Right cardiac atrium (tissue), 5 donors: ENCODE measurements around the gene OR5AU1. TPM values are rescaled to one million over a fixed set of nuclear protein-coding genes. Genes with fewer than 3 reads are reported as not detected.

Source experiments
- ATAC-seq, 2 donors: fragments of 200-7000 bp; cut with Tn5 transposase; one replicate each; pipeline versions ENCODE4 v1.8.0 to v1.9.1; 2020; ENCODE audit warnings: moderate library complexity in 2 of 2, mild to moderate bottlenecking in 1 of 2
- DNase-seq, 3 donors: peaks; one replicate each; pipeline ENCODE4 v3.0.0-alpha.2; 2020
- H3K27ac ChIP-seq: one replicate; pipeline ENCODE4 v1.5.1; 2013; ENCODE audit warnings: mild to moderate bottlenecking, low read length, control low read depth, moderate library complexity
- H3K27me3 ChIP-seq: one replicate; pipeline ENCODE4 v1.6.1; 2013; ENCODE audit not compliant: control insufficient read depth, insufficient read depth
- H3K4me1 ChIP-seq: one replicate; pipeline ENCODE4 v1.6.1; 2013; ENCODE audit warnings: low read length; ENCODE audit not compliant: control insufficient read depth, insufficient read depth
- H3K4me3 ChIP-seq: one replicate; pipeline ENCODE4 v1.5.1; 2013; ENCODE audit warnings: low read length, control low read depth
- H3K9me3 ChIP-seq: one replicate; pipeline ENCODE4 v1.6.1; 2013; ENCODE audit warnings: low read length; ENCODE audit not compliant: control insufficient read depth
- WGBS: extraction: QIAGEN DNeasy Blood & Tissue Kit; methylation state at CpG from one replicate; pipeline ENCODE4 v1.1.7; 2013; 5-methylcytosine and 5-hydroxymethylcytosine counted together
- intact Hi-C, 4 donors: fragments of 100-400 bp; cut with DNase I; formaldehyde crosslinking; loops; one replicate each; pipeline versions ENCODE4 v1.11.0 to v1.14.0; 2022 to 2023
- polyA plus RNA-seq: library from polyadenylated mRNA; stranded (reverse); fragments of 200-250 nt; gene quantifications from one replicate; pipeline ENCODE4 v1.2.3, GENCODE V29; 2013
- total RNA-seq, 4 donors: library from RNA; stranded (reverse); fragmentation: NEBNext Ultra II Directional; extraction: Animal tissue kit (Norgen Biotek cat#: 25700); gene quantifications; one replicate each; pipeline ENCODE4 v1.2.1, GENCODE V29; 2021
- donor health status: healthy with polysubstance abuse.
- donor health status: DM: no; HTN: yes; CAD: no.
- donor health status: DM: no; HTN: no; CAD: no.
- donor health status: DM: no; HTN: yes; CAD: no; lungs with severe emphysema.
- donor health status: DM: yes; HTN: yes; CAD: no.

OR5AU1 gene
- total and polyA plus RNA-seq, 5 donors: not detected

- 32% methylated on average over 1 of the region's 1 CpG for WGBS
Measured at GRCh38 chr14:21133901-21134300, 22.0 kb downstream of the OR5AU1 start.

GRCh38 chr14:21123429-21123828 lies 32.4 kb downstream of the OR5AU1 start:
- no peak overlapping the region for H3K27ac ChIP-seq
- H3K9me3 ChIP-seq: no peaks in the 10 kb centered on the region
- no peaks in the 10 kb centered on the region for H3K4me1 ChIP-seq
- ATAC-seq (no peak), DNase-seq (no peak)
- no peaks in the 10 kb centered on the region for H3K27me3 ChIP-seq
- intact Hi-C loops: no loop called here
- no peak overlapping the region for H3K4me3 ChIP-seq
- 86% methylated on average over 1 of the region's 1 CpG for WGBS

More at GRCh38 chr14:21133901-21134300, 22.0 kb downstream of the OR5AU1 start:
- no peak overlapping the region for H3K4me3 ChIP-seq
- intact Hi-C loops: no loop called here
- no peak for DNase-seq
- no peaks in the 10 kb centered on the region for H3K4me1 ChIP-seq
- no peak for ATAC-seq
- no peaks in the 10 kb centered on the region for H3K9me3 ChIP-seq
- no peaks in the 10 kb centered on the region for H3K27me3 ChIP-seq
- no peak overlapping the region for H3K27ac ChIP-seq

GRCh38 chr14:21121122-21121521 lies 34.7 kb downstream of the OR5AU1 start:
- WGBS: 88% methylated on average over 1 of the region's 1 CpG
- no peaks in the 10 kb centered on the region for H3K4me1 ChIP-seq
- no peaks in the 10 kb centered on the region for H3K9me3 ChIP-seq
- intact Hi-C loops: no loop called here
- H3K27ac ChIP-seq: no peak overlapping the region
- no peaks in the 10 kb centered on the region for H3K27me3 ChIP-seq
- DNase-seq: no peak
- no peak overlapping the region for H3K4me3 ChIP-seq
- ATAC-seq: no peak

GRCh38 chr14:21120686-21121085 lies 35.2 kb downstream of the OR5AU1 start:
- Histone ChIP-seq H3K27me3 (no peaks in the 10 kb centered on the region), H3K27ac (no peak overlapping the region), H3K4me3 (no peak overlapping the region), H3K4me1 (no peaks in the 10 kb centered on the region), H3K9me3 (no peaks in the 10 kb centered on the region)
- DNase-seq (no peak), ATAC-seq (no peak)
- intact Hi-C loops: no loop called here
- WGBS: 72% methylated on average over 6 of the region's 6 CpGs

DNA sequence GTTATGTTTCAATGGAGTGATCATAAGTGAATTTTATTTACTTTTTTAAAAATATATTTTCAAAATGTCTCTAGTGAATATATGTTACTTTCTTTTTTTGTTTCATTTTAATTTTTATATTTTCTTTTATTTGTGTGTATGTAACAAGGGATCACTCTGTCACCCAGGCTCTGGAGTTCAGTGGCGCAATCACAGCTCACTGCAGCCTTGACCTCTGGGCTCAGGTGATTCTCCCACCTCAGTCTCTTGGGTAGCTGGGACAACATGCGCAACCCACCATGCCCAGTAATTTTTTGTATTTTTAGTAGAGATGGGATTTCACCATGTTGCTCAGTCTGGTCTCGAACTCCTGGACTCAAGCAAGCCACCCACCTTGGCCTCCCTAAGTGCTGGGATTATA lies 36.9 kb downstream of the OR5AU1 start:
- Histone ChIP-seq H3K27me3 (no peaks in the 10 kb centered on the region), H3K4me3 (no peak overlapping the region), H3K9me3 (no peaks in the 10 kb centered on the region), H3K27ac (no peak overlapping the region), H3K4me1 (no peaks in the 10 kb centered on the region)
- intact Hi-C loops: no loop called here
- 92% methylated on average over 3 of the region's 3 CpGs for WGBS
- ATAC-seq: no peak
- DNase-seq: no peak

- ATAC-seq: no peak
- no peak for DNase-seq
- intact Hi-C loops: no loop called here
- no peaks in the 10 kb centered on the region for H3K9me3 ChIP-seq
- H3K4me1 ChIP-seq: no peaks in the 10 kb centered on the region
- no peaks in the 10 kb centered on the region for H3K27me3 ChIP-seq
- no peak overlapping the region for H3K27ac ChIP-seq
- H3K4me3 ChIP-seq: no peak overlapping the region
- WGBS: 97% methylated on average over 2 of the region's 2 CpGs
Measured at GRCh38 chr14:21113369-21113768, 42.5 kb downstream of the OR5AU1 start.

- ATAC-seq (no peak), DNase-seq (no peak)
- Histone ChIP-seq H3K4me3 (no peak overlapping the region), H3K4me1 (no peaks in the 10 kb centered on the region), H3K9me3 (no peaks in the 10 kb centered on the region), H3K27me3 (no peaks in the 10 kb centered on the region), H3K27ac (no peak overlapping the region)
- 84% methylated on average over 4 of the region's 4 CpGs for WGBS
- intact Hi-C loops: no loop called here
Measured at GRCh38 chr14:21112255-21112654, 43.6 kb downstream of the OR5AU1 start.

DNA sequence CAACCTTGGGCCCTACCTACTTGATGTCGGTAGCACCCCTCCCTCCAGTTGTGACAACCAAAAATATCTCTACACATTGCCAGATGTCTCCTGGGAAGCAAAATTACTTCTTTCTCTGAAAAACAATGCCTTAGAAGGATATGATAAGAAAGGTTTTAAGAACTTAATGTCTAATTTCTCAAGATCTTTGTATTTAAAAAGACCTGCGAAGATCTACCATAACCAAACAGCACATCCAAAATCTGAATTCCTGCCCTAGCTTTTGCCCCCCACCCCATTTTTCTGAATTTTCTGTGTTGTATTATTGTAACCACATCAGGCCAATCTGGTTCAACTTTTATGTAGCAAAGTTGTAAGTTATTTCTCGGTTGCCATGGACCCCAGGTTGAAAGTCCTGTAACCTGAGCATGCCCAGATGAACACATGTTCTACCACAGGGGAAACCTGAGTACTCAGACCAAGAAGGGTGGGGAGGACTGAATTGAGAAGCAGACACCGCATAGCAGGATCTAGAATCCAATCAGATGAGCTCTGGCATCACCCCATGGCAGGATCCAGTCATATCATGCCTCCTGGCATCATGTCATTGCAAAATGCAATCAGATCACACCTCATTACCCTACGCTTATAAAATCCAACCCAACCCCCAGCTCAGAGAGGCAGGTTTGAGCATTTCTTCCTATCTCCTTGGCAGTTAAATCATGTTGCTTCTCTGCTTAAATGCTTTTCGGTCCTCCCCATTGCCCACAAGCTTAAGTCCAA lies 46.3 kb downstream of the OR5AU1 start:
- no peak overlapping the region for H3K27ac ChIP-seq
- WGBS: 83% methylated on average over 6 of the region's 6 CpGs
- no peak overlapping the region for H3K4me3 ChIP-seq
- intact Hi-C loops: loop anchor here in 1 of 4 donors (5.0 kb wide), 1 partner anchor 42 kb away; no protein-coding TSS in a partner anchor
- ATAC-seq: no peak
- DNase-seq: no peak
- H3K4me1 ChIP-seq: no peaks in the 10 kb centered on the region
- no peaks in the 10 kb centered on the region for H3K9me3 ChIP-seq
- H3K27me3 ChIP-seq: no peaks in the 10 kb centered on the region

DNA sequence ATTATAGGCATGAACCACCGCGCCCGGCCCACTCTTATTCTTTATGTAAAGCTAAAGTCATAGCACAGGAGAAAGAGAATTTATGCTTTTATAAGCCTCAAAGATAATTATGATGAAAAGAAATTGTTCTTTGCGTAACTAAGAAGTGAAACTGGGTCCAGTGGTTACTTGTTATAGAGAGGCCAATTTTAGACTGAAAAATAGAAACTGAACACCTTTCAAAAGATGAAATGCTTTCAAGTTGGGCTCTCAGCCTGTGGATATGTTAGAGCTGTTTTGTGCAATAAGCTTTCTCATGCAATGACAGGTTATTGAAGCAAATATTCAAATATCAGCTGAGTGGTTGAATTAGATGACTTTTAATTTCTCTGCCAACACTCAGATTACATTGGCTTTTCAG lies 47.1 kb downstream of the OR5AU1 start:
- intact Hi-C loops: loop anchor here in 1 of 4 donors (5.0 kb wide), 1 partner anchor 41 kb away; no protein-coding TSS in a partner anchor
- no peak for DNase-seq
- Histone ChIP-seq H3K4me1 (no peaks in the 10 kb centered on the region), H3K27me3 (no peaks in the 10 kb centered on the region), H3K9me3 (no peaks in the 10 kb centered on the region), H3K4me3 (no peak overlapping the region), H3K27ac (no peak overlapping the region)
- ATAC-seq: no peak
- 95% methylated on average over 4 of the region's 4 CpGs for WGBS

DNA sequence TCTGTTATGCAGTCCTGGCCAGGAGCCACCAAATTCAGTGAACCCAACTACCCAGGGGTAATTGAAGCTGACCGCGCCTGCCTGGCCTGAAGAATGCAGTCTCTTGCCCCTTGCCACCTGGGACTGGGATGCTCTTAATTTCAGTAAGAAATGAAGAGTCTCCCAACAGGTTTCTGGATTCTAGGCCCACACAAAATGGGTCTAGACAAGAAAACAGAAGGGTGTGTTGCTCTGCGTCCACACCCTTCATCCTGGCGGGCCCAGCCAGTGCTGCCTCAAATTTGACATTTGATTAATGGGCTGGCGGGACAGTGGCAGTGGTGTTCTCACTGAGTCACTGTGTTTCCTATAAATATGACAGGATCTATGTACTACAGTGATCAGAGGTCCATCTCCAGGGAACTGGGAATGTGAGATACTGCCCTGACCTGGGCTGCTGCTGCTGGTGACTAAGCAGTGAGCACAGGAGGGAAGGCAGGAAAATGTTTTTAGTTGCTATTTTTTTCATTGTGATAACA lies 48.5 kb downstream of the OR5AU1 start:
- Histone ChIP-seq H3K4me3 (no peak overlapping the region), H3K9me3 (no peaks in the 10 kb centered on the region), H3K27me3 (no peaks in the 10 kb centered on the region), H3K4me1 (no peaks in the 10 kb centered on the region), H3K27ac (peak overlapping the region; percentile 54)
- DNase-seq (peak in 1 of 3 donors; percentile 59), ATAC-seq (no peak)
- 50% methylated on average over 5 of the region's 5 CpGs for WGBS
- intact Hi-C loops: loop anchor here in 2 of 4 donors (2.0 to 5.0 kb wide), 2 partner anchors 40 to 93 kb away; no protein-coding TSS in a partner anchor

- ATAC-seq: peak; percentile 4 to 7
- intact Hi-C loops: loop anchor here in 2 of 4 donors (2.0 to 5.0 kb wide), 2 partner anchors 39 to 92 kb away; no protein-coding TSS in a partner anchor
- no peaks in the 10 kb centered on the region for H3K27me3 ChIP-seq
- 15% methylated on average over 11 of the region's 11 CpGs for WGBS
- DNase-seq: peak; percentile 77 to 94 (median 91)
- H3K9me3 ChIP-seq: no peaks in the 10 kb centered on the region
- H3K4me3 ChIP-seq: no peak overlapping the region
- H3K4me1 ChIP-seq: no peaks in the 10 kb centered on the region
- peak overlapping the region; percentile 54 for H3K27ac ChIP-seq
Measured at GRCh38 chr14:21106498-21107282, 49.2 kb downstream of the OR5AU1 start.
